DMS53 treated with DMSO at 0.1 percent for 48 hours (cell line): ENCODE measurements around the gene SYT2.
A peak's percentile ranks its signal among the peaks of the same experiment; 100 is the strongest.

Experiments
- DNase-seq: peaks from one replicate; lab custom pipeline; 2025; ENCODE audit not compliant: unreplicated experiment; lab: John Stamatoyannopoulos, UW

SYT2 gene

DNA sequence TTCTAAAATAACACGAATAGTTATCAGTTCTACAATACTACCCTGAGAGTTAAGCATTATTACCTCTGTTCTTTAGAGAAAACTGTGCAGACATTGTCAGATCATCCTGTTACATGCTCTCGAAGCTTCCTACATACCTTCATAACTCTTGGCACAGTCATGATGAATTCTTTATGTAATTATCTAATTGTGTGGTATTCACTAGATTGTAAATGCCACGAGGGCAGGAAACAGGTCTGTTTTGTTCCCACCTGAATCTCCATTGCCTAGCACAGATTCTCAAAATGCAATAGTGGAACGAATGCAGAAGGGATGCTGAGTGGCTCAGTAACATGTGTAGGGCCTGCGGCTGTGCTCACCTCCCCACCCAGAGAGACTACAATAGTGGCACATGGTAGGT lies 3.4 kb downstream of the SYT2 start:
- no peak for DNase-seq

DNA sequence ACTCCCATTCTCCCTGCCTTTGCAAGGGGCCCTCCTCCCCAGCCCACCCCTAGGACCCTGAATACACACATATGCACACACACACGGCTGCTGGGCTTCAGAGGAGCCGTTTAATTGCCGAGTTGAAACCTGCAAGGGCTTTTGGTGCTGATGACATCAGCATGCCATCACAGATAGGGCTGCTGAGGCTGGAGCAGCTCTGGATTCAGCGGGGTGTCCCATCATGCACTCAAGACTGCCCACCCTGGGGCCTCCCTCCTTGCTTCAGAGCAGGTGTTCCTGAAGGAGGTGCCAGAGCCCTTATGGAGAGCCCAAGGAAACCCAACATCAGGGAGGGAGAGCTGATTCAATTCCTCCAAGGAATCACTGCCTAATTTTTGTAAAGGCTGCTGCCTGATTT lies 5.7 kb downstream of the SYT2 start:
- DNase-seq = no peak

DNA sequence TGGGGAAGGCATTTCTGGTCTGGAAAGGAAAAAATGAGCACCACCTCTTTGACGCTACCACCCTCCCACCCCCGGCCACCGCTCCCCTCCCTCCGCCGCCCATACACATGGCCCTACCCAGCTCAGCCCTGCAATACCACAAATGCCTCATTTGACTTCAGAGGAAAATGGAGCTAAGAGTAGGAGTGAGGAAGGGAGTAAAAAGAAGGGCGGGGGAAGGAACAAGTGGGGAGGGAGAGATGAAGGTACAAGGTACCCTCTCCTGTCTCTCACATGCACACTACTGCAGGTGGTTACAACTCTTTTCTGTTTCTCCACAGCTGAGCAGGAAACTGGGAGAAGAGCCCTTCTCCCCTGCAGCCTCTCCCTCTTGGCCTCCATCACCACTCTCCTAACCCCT lies 7.1 kb downstream of the SYT2 start:
- no peak for DNase-seq

DNA sequence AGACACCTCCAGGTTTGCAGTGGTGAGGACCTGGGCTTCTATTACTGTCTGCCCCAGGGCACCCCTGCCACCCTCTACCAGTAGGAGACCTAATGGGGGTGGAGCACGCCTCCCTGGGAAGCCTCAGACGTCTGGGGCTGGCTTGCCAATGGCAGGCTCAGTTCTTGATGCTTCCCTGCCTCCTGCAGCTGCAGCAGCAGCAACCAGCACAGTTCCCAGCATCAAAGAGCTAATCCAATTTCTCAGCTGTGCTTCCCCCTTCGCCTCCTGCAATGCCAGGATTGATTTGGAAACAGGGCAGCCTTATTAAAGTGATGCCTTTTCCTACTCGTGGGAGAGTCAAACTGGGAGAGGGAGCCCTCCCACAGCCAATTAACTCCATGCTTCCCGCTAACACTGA lies 8.2 kb downstream of the SYT2 start:
- DNase-seq = no peak

DNA sequence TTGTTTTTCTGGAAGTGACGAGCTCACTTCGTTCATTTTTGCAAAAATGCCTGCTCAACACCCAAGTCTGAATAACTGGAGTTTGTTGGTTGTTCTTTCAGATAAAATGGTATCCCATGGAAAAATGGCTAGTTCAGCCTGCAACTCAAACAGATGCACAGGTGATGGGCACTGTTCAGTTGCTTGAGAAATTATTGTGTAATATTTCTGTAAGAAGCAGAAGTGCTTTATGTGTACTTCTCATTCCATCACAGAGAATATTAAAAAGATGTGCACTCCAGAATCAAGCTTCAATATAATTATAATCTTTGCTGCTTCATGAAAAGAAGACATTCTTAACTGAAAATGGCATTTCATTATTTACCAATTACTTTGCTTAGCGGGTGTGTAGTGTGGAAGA lies 9.1 kb downstream of the SYT2 start:
- DNase-seq = no peak

DNA sequence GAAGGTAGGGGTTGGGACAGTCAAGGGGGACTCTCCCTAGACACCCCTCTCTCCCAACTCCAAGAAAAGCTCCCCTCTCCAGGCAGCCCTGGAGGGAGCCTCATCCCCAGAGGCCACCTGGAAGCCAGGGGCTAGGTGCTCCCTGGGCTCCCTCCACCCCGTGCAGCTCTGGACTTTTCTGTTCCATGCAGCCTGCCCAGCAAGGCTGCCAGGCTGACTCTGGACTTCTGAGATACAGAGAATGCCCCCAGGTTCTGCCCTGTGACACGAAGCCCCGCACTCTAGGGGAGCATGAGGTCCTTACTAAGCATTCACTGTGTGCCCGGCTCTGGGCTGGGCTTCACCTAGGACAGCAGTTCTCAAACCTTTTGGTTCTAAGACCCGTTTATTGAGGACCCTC lies 10.2 kb downstream of the SYT2 start:
- DNase-seq = no peak

DNA sequence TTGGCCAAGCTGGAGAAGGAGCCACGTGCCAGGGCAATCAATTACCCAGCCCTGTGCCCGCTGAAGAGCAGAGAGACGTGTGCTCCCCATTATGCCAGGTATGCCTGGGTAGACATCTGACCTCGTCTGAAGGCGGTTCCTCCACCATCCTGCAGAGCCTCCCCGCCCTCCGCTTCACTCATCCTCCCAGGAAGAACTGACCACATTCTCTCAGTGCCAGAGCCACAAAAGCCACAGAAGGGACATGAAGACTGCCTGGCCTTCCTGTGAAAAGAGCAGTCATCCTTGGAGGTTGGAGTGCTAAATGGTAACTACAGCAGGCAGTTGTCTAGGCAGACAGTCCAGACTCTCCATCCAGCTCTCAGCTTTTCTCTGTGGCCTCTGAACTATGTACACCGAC lies 12.0 kb downstream of the SYT2 start:
- DNase-seq = no peak

DNA sequence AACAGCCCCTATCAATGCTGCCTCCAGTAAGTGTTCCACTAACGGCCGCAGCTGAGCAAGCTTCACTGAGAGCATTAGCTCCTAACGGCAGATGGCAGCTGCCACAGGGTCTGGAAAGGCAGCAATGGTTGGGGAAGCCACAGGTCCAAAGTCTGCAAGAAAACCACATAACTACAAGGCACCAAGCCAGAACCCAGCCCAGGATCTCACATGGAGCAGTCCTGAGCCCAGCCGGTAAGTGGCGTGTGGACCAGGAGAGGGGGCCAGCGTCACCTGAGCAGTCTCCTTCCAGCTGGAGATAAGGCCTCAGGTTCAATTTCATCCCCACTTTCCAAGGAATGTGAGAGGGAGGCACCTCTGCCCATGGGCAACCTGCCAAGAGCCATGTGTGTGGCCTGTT lies 13.2 kb downstream of the SYT2 start:
- DNase-seq = no peak

DNA sequence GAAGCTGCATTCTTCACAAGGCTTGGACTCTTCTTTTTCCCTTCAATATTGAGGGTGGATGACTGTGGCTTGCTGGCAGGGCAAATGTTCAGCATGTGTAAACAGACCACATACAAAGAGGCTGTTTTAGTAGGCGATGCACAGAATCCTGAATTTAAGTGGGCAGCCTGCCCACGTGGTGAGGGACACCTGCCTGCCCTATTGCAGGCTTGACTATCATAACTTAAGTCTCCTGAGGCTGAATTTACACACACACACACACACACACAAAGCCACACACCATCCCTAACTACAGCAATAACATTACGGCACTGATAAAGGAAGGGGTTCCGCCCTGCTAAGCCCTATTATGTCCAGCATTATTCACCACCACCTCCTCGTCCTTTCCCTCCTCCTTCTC lies 15.9 kb downstream of the SYT2 start:
- DNase-seq = no peak

DNA sequence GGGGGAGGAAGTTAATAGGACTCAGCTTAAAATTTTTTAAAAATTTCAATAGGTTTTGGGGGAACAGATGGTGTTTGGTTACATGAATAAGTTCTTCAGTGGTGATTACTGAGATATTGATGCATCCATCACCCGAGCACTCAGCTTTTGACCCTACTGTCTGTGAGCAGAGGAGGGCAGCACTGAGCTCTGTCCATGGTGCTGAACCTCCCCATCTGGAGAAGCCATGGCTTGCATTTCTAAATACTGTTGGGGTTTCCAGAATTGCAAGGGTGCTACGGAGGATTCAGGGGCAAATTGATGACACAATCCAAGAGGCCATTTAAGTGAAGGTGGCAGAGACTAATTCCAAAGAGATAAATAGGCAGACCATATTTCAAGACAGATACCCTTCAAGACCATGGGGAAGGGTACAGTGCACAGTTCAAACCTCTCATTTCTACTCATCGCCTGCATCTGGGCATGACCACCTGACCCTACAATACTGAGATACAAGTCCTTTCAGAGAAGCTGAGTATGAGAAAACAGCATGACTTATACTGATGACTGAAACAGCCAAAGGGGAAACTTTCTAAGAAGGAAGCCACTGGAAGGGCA lies 17.2 kb downstream of the SYT2 start:
- DNase-seq = peak; percentile 56

DNA sequence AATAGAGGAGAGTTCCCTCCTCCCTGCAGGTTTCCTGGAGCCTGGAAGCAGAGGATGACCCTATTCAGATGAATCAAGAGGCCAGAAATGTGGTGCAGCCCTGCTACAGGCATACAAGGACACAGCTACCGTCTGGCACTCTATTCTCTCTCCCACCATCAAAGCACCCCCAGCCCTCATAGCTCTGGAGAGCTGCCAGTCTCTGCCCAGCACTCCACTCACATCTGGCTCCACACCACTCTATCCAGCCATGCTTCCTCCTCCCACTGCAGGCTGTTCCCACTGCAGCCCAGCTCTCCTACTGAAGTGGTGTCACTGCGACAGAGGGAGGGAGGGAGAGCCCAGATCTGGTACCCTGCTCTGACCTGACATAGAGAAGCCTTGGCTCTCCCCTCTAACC lies 18.4 kb downstream of the SYT2 start:
- DNase-seq = peak; percentile 26

DNA sequence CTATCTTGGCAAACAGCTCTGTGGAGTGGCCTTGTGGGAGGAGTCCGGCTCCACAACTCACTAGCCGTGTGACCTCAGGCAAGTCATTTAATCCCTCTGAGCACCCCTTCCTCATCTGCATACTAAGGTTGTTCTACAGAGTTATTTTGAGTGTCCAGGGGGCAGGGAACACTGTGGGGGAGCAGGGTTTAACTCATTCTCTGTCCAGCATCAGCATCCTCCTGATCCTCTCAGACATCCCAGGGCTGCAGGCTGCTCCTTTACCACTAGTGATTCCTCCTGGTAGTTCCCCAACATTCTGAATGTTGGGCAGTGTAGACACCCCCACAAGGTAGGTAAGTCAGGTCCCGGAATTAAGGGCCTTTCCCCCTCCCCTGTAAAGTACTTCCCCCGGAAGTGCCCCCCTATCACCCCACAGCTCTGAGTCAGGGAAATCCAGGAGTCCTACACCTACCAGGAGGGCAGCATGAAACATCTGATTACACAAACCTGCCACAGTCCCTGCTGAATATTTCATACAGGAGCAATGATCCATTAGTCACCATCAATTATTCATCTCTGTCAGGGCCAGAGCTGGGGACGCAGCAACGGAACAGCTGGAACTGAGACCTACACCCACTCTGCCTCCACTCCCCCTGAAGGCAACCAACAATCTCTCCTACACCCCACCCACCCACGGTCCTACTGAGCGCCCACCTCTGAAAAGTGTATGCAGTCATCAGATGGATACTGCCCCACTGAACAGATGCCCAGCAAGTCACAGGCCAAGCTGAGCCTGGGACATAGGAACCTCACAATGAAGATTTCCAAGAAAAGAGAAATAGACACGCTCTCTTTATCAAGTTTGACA lies 20.5 kb downstream of the SYT2 start:
- no peak for DNase-seq

DNA sequence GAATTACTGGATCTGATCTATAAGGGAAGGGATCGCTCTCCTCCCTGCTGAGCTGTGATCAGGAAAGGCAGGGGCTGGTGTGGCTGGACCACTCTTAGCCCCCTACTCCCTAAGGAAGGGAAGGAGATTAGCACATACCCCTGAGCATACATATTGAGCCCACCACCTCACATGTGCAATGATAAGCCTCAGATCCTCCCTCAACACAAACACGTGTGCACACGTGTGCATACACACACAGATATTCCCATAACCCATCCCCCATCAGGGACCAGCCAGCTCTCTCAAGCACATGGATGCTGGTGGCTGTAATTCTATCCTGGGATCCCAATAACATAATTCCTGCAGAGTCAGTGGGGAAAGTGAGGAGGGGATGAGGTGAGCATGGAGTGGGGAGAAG lies 21.2 kb downstream of the SYT2 start:
- no peak for DNase-seq

DNA sequence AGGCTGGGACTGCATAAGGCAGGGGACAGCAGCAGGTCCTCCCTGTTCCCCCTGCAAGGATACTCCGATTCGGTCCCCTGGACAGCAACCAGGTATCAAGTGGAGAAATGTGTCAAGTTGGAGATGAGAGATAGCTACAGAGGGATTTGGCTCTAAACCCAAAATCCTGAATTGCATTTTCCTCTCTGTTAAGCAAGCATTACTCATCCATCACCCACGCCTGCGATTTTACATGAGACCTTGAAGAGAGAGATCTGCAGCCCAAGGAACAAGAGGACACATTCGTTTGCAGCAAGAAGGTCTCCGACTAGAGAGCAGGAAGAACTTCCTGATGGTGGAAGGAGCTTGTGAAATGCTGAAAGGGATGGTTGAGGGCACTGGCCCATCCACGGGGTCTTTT lies 21.9 kb downstream of the SYT2 start:
- DNase-seq = no peak

DNA sequence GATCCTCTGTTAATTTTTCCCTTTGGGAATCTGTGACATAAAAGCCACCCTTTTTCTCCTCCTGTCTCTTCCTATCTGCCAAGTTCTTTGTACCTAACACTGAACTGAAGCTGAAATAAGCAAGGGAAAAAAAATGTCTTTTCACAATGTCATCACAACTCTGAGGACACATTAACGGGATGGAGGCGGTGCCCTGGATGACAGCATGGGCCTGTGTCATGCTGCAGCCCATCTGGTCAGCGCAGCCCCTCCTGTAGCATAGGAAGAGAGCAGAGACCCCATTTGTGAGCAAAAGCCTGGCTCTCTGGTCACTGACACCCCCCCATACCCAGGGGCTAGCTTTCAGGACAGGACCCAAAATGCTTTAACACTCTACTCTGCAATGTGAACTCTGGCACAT lies 22.5 kb downstream of the SYT2 start:
- DNase-seq = no peak

DNA sequence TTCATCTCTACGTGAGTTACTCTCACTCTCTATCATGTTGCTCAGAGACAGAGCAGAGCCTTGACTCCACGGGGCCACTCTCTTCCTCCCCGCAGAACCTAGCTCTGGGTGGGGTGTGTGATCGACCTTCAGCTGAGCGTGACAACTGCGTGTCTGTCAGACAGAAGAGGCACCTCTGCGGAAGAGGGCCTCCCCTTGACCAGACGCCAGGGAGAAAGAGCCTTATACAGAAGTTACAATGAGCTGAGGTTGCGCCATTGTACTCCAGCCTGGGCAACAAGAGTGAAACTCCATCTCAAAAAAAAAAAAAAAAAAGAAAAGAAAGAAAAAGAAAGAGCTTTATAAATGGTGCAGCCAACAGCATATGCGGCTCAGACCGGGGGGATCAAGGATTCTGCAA lies 22.9 kb downstream of the SYT2 start:
- DNase-seq = no peak

DNA sequence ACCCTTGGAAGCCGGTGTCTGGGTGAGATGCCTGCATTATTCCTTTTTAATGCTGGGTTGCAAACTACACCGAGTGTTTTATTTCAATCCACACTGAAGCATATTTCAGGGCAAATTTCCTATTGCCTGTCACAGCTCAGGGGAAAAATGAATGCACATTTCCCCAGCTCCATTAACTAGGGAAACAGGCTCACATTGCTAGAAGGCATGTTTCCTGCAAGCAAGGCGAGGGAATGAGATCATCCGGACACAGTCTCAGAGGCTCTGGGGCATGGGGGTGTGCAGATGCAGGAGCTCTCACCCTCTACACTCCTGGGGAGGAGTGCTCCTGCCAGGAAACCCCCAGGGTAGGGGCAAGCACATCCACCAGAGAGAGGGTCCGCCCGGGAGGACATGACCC lies 24.6 kb downstream of the SYT2 start:
- peak; percentile 61 for DNase-seq

DNA sequence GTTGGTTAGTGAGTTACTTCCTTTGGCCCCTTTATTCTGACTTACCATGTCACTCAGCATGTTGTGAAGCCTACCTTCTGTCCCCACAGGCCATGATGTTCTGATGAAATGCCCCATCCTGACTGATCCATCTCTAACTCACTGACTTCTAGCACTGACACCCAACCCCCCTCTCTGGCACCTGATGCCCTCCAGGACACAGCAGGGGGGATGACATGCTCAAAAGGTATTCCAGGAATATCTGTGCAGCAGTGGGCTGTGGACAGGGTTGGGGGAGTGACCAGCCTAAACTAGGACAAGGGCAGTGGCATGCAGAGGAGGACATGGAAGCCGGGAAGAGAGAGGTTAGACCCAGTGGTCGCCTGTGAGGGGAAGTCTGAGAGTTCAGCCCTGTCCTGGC lies 25.5 kb downstream of the SYT2 start:
- DNase-seq = peak; percentile 80

DNA sequence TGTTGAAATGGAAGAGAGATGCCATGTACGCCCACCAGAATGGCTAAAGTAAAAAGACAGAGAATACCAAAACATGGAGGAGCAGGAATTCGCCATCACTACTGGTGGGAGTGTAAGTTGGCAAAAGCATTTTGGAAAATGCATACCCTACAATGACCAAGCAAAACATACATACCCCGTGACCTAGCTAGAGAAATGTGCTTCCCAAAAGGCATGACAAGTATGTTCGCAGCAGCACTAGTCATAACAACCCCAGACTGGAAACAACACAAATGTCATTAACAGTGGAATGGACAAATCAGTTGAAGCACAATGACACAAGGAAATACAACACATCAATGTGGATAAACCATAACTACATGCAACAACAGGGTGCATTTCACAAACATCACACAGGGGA lies 27.2 kb downstream of the SYT2 start:
- no peak for DNase-seq

DNA sequence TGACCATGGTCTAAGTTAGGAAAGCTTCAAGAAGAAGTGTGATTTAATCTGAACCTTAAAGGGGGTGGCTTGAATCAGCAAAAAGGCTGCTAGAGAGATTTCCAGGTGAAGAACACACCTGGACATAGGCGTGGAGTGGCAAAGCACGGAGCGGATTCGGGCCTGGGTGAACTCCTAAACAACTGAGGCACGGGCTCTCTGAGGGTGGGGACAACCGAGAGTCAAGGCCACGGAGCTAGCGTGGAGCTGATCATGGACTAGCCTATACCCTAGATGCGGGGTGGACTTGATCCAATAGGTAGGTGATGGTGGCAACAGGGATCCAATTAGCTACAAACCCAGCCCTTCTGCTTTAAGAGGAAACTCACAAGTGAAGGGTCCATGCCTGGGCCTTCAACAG lies 27.8 kb downstream of the SYT2 start:
- no peak for DNase-seq

DNA sequence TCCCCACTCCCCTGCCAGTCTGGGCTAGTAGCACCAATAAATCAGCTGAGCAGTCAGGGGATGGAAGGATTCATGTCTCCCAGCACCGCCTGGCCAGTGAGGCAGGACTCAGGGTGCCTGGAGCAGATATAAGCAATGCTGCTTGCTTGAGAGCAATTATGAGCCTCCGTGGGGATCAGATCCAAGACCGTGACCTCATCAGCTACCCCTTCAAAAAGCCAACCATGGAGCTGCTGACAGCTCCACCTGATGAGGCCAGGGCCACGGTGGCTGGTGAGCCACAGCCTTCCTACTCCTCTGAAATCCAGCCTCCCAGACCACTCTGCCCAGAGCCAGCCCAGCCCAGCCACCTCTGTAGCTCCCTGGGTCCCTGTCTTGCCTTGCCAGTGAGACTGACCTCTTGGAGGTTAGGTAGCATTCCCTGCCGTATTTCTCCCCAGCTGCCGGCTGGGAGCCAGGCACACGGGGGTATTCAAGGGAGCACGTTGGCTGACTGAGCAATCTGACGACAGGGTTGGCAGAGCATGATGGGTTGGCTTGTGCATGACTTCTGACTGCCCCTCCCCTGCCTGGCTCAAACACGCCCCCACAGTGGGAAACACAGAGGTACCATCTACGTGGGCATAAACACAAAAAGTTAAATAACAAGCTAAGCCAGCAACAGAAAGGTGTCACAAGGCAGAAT lies 28.4 kb downstream of the SYT2 start:
- no peak for DNase-seq

DNA sequence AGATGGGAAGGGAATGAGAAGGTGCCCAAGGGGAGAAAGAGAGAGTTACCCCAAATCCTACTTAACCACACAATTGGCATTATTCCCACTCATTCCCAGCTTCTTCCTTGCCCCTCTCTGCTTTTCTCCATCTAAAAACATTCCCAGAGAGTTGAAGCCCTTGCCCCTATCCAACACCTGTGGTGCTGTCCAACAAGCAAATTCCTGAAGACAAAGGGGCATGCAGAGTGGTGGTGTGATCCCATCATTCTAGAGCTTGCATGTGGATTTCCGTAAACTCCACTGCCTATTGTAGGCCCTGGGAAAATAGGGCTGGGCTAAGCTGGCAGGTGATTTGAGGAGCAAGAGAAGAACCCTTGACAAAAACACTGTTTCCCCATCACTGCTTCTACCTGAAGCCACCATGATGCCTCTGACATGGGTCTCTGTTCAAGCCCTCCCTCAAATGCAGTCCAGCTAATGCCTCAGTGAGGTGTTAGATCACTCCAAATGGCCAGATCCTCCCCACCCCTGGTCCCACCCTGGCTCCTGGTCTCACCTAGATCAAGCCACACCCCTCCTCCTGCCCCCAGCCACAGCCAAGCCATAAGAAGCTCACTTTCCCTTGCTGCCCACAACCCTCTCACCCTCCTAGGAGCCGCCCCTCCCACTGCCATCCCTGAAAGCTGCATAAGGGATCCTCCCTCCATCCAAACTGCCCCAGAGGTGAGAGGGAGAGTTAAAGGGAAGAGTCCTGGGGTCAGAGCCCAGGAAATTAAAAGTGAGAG lies 29.5 kb downstream of the SYT2 start:
- DNase-seq = no peak
